GM15510 (cell line): ENCODE data around the gene RPL31.

Source experiments
- POLR2A ChIP-seq: IDR thresholded peaks from 3 replicates; pipeline ENCODE4 v1.6.1; 2011; ENCODE audit warnings: borderline replicate concordance; ENCODE audit not compliant: insufficient read length; ENCODE audit errors: extremely low read depth

RPL31 gene

DNA sequence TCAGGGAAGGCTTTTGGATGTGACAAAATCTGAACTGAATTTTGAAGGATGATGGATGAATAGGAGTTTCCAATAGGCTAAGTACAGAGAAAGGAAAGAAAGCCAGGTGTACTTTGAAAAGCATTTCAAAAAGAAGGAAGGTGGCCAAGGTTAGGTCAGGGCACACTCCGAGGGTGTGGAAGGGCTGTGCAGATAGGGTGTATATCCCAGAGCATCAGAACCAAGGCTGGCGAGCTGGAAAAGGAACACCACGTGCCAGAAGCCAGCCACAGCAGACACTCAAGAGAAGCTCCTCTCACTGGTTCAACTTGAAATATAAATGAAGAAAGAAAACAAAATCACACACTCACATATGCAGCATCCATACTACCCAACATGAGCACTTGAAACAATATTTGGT is 51.0 kb downstream of the RPL31 start:
- TF ChIP-seq POLR2A: no peak
